H1 (cell line): ENCODE results near the gene ARHGAP10. TPM values are rescaled to one million over a fixed set of nuclear protein-coding genes. Genes with fewer than 3 reads are reported as not detected.

Source experiments
- CTCF ChIA-PET: fragments of 300-600 bp; sonication (Branson Sonifier 250); formaldehyde crosslinking; loops from one replicate; lab custom pipeline; 2021; ENCODE audit not compliant: partially characterized antibody; lab: Charles Lee
- POLR2A ChIA-PET: fragments of 300-600 bp; sonication (Branson Sonifier 250); formaldehyde crosslinking; loops from one replicate; lab custom pipeline; 2021; ENCODE audit warnings: inconsistent platforms; ENCODE audit not compliant: partially characterized antibody; lab: Charles Lee
- DNase-seq, 2 experiments: peaks; one replicate each; pipeline versions ENCODE4 v3.0.0 to v3.0.0-alpha.2; 2010 to 2022; ENCODE audit warnings: low spot score in 2 of 2, low read depth in 1 of 2, mixed read lengths in 1 of 2
- FAIRE-seq: peaks from 2 replicates; lab custom pipeline; 2011; peaks lifted over from hg19 to GRCh38; lab: Jason Lieb, UNC
- H2AFZ ChIP-seq: 2 replicates; pipeline ENCODE4 v1.8.1; 2012; ENCODE audit warnings: low read length, inconsistent platforms
- H2AK5ac ChIP-seq: 2 replicates; pipeline ENCODE4 v1.6.1; 2013; ENCODE audit warnings: low read depth, low read length
- H2BK120ac ChIP-seq: replicated peaks from 2 replicates; pipeline ENCODE3; 2013; ENCODE audit warnings: low read depth, low read length, inconsistent platforms
- H2BK12ac ChIP-seq: 2 replicates; pipeline ENCODE4 v1.6.1; 2013; ENCODE audit warnings: low read depth, low read length
- H2BK15ac ChIP-seq: 2 replicates; pipeline ENCODE4 v1.6.1; 2013; ENCODE audit warnings: low read length
- H2BK20ac ChIP-seq: 2 replicates; pipeline ENCODE4 v1.6.1; 2013; ENCODE audit warnings: low read length
- H2BK5ac ChIP-seq: 2 replicates; pipeline ENCODE4 v1.6.1; 2013; ENCODE audit warnings: low read depth, low read length
- H3K14ac ChIP-seq: 2 replicates; pipeline ENCODE4 v1.6.1; 2013; ENCODE audit warnings: inconsistent platforms; ENCODE audit not compliant: insufficient read length
- H3K18ac ChIP-seq: 2 replicates; pipeline ENCODE4 v1.6.1; 2013; ENCODE audit warnings: low read length; ENCODE audit errors: extremely low read depth
- H3K23ac ChIP-seq: 2 replicates; pipeline ENCODE4 v1.6.1; 2013; ENCODE audit warnings: inconsistent platforms; ENCODE audit not compliant: insufficient read length
- H3K23me2 ChIP-seq: 2 replicates; pipeline ENCODE4 v1.6.1; 2013; ENCODE audit warnings: low read depth, low read length
- H3K27ac ChIP-seq: 2 replicates; pipeline ENCODE4 v1.6.1; 2011; ENCODE audit warnings: low read depth, low read length, inconsistent platforms
- H3K27me3 ChIP-seq, 4 experiments: replicated peaks in 1 of 4; 1 replicate in 1 of 4; 2 replicates in 3 of 4; pipeline versions ENCODE4 v1.6.1 to v1.8.1; 2011 to 2013; ENCODE audit warnings: low read length in 3 of 4, mild to moderate bottlenecking in 3 of 4, inconsistent platforms in 2 of 4, mixed read lengths in 2 of 4, moderate library complexity in 1 of 4; ENCODE audit not compliant: control insufficient read depth in 3 of 4, insufficient read depth in 3 of 4; ENCODE audit errors: extremely low read depth in 1 of 4
- H3K36me3 ChIP-seq, 4 experiments: 2 replicates each; pipeline versions ENCODE4 v1.6.1 to v1.8.1; 2011 to 2013; ENCODE audit warnings: mild to moderate bottlenecking in 4 of 4, low read length in 3 of 4, moderate library complexity in 2 of 4, control low read depth in 1 of 4, inconsistent platforms in 1 of 4; ENCODE audit not compliant: insufficient read depth in 4 of 4, control insufficient read depth in 2 of 4
- H3K4ac ChIP-seq: replicated peaks from 2 replicates; pipeline ENCODE3; 2013; ENCODE audit warnings: low read length, low read depth, mixed read lengths, inconsistent platforms; ENCODE audit not compliant: insufficient read length
- H3K4me1 ChIP-seq, 4 experiments: replicated peaks in 1 of 4; 1 replicate in 1 of 4; 2 replicates in 3 of 4; pipeline versions ENCODE4 v1.6.1 to v1.8.1; 2011 to 2013; ENCODE audit warnings: low read length in 3 of 4, inconsistent platforms in 2 of 4, mixed read lengths in 1 of 4; ENCODE audit not compliant: insufficient read depth in 4 of 4, control insufficient read depth in 3 of 4
- H3K4me2 ChIP-seq, 2 experiments: 2 replicates each; pipeline versions ENCODE4 v1.6.1 to v1.8.1; 2011 to 2013; ENCODE audit warnings: low read depth in 2 of 2, low read length in 2 of 2, control low read depth in 1 of 2, inconsistent platforms in 1 of 2, mild to moderate bottlenecking in 1 of 2; ENCODE audit not compliant: insufficient read depth in 1 of 2
- H3K4me3 ChIP-seq, 4 experiments: fragments of 200-600, 300-600 bp in 1 of 4; sonication (generic), shearing (Covaris generic), sonication (Bioruptor Twin) in 1 of 4; 2 replicates each; pipeline versions ENCODE4 v1.5.1 to v1.8.1; 2011 to 2016; ENCODE audit warnings: low read length in 4 of 4, low read depth in 3 of 4, control low read depth in 2 of 4, inconsistent platforms in 2 of 4, mild to moderate bottlenecking in 2 of 4, mixed read lengths in 1 of 4, moderate library complexity in 1 of 4; ENCODE audit not compliant: insufficient read depth in 2 of 4; ENCODE audit errors: extremely low read depth in 1 of 4
- H3K56ac ChIP-seq: replicated peaks from 2 replicates; pipeline ENCODE3; 2013; ENCODE audit warnings: low read depth, mild to moderate bottlenecking, mixed read lengths, low read length, inconsistent platforms; ENCODE audit not compliant: insufficient read length
- H3K79me1 ChIP-seq: 2 replicates; pipeline ENCODE4 v1.6.1; 2013; ENCODE audit warnings: low read depth, low read length, control low read depth
- H3K79me2 ChIP-seq, 2 experiments: 2 replicates each; pipeline versions ENCODE4 v1.6.1 to v1.8.1; 2012 to 2013; ENCODE audit warnings: low read length in 2 of 2, mild to moderate bottlenecking in 2 of 2, inconsistent platforms in 1 of 2; ENCODE audit not compliant: insufficient read depth in 2 of 2, control insufficient read depth in 1 of 2
- H3K9ac ChIP-seq, 4 experiments: replicated peaks in 1 of 4; 1 replicate in 1 of 4; 2 replicates in 3 of 4; pipeline versions ENCODE4 v1.6.1 to v1.8.1; 2011 to 2013; ENCODE audit warnings: low read depth in 3 of 4, low read length in 3 of 4, control low read depth in 2 of 4, mild to moderate bottlenecking in 2 of 4, moderate library complexity in 2 of 4, inconsistent platforms in 1 of 4; ENCODE audit errors: extremely low read depth in 1 of 4
- H3K9me3 ChIP-seq, 2 experiments: 2 replicates each; pipeline versions ENCODE4 v1.6.1 to v1.8.1; 2012 to 2013; ENCODE audit warnings: mild to moderate bottlenecking in 2 of 2, moderate library complexity in 2 of 2, control low read depth in 1 of 2, inconsistent platforms in 1 of 2, low read depth in 1 of 2, low read length in 1 of 2, mixed read lengths in 1 of 2; ENCODE audit not compliant: insufficient read depth in 2 of 2
- H4K20me1 ChIP-seq, 2 experiments: replicated peaks in 1 of 2; 2 replicates each; pipeline versions ENCODE3 to v1.8.1; 2011 to 2013; ENCODE audit warnings: inconsistent platforms in 2 of 2, low read length in 2 of 2, mild to moderate bottlenecking in 1 of 2; ENCODE audit not compliant: insufficient read depth in 2 of 2, control insufficient read depth in 1 of 2
- H4K5ac ChIP-seq: 2 replicates; pipeline ENCODE4 v1.6.1; 2013; ENCODE audit warnings: low read length, low read depth, mixed read lengths, inconsistent platforms; ENCODE audit not compliant: insufficient read length
- H4K8ac ChIP-seq: 2 replicates; pipeline ENCODE4 v1.8.0; 2013; ENCODE audit warnings: mild to moderate bottlenecking, moderate library complexity, low read length, inconsistent platforms; ENCODE audit not compliant: insufficient read depth; ENCODE audit errors: extremely low read depth
- H4K91ac ChIP-seq: replicated peaks from 2 replicates; pipeline ENCODE3; 2013; ENCODE audit warnings: low read length, mixed read lengths, inconsistent platforms; ENCODE audit not compliant: insufficient read length
- CBX5 ChIP-seq: fragments of 300-800, 300-1000 bp; sonication (generic); IDR thresholded peaks from 2 replicates; pipeline ENCODE4 v1.7.1; 2016; ENCODE audit warnings: antibody characterized with exemption, low read length, low read depth
- EP300 ChIP-seq, 2 experiments: IDR thresholded peaks; 1 replicate in 1 of 2; 2 replicates in 1 of 2; pipeline ENCODE4 v1.6.1; 2011 to 2012; ENCODE audit warnings: low read depth in 2 of 2, low read length in 2 of 2, mild to moderate bottlenecking in 2 of 2, borderline replicate concordance in 1 of 2, inconsistent platforms in 1 of 2, moderate library complexity in 1 of 2
- KDM4A ChIP-seq: IDR thresholded peaks from one replicate; pipeline ENCODE4 v1.7.1; 2012; ENCODE audit warnings: low read depth, mild to moderate bottlenecking, moderate library complexity, low read length, inconsistent platforms; ENCODE audit not compliant: severe bottlenecking
- PHF8 ChIP-seq: fragments of 200-600 bp; sonication (generic); conservative IDR thresholded peaks from 2 replicates; pipeline ENCODE4 v1.7.1; 2012; ENCODE audit warnings: low read depth, mild to moderate bottlenecking, inconsistent platforms, low read length, moderate library complexity
- POLR2AphosphoS5 ChIP-seq: IDR thresholded peaks from 2 replicates; pipeline ENCODE4 v1.6.1; 2011; ENCODE audit warnings: low read depth, low read length
- RBBP5 ChIP-seq: IDR thresholded peaks from 2 replicates; pipeline ENCODE4 v1.7.1; 2012; ENCODE audit warnings: low read depth, mild to moderate bottlenecking, inconsistent platforms, low read length, moderate library complexity, borderline replicate concordance
- RFX5 ChIP-seq: IDR thresholded peaks from 2 replicates; pipeline ENCODE4 v1.6.1; 2011; ENCODE audit warnings: low read depth, low read length, improper control_type of control experiment, borderline replicate concordance
- RXRA ChIP-seq: IDR thresholded peaks from 2 replicates; pipeline ENCODE4 v1.6.1; 2011; ENCODE audit warnings: low read depth, mild to moderate bottlenecking, low read length, moderate library complexity; ENCODE audit not compliant: insufficient read depth
- SAP30 ChIP-seq: fragments of 300-600 bp; sonication (generic); IDR thresholded peaks from 2 replicates; pipeline ENCODE4 v1.7.1; 2012; ENCODE audit warnings: low read length, moderate library complexity, mild to moderate bottlenecking, inconsistent platforms; ENCODE audit not compliant: insufficient read depth, insufficient replicate concordance
- SRF ChIP-seq: IDR thresholded peaks from 2 replicates; pipeline ENCODE4 v1.6.1; 2011; ENCODE audit warnings: mild to moderate bottlenecking, low read depth, low read length, moderate library complexity
- SUZ12 ChIP-seq: fragments of 200-600 bp; sonication (generic); IDR thresholded peaks from 2 replicates; pipeline ENCODE4 v1.6.1; 2012; ENCODE audit warnings: mild to moderate bottlenecking, inconsistent platforms, low read length, moderate library complexity, mixed read lengths
- WGBS, 2 experiments: shearing (Covaris generic) in 1 of 2; methylation state at CpG; one replicate each; pipeline versions ENCODE4 v1.1.6 to v1.1.7; 2013 to 2015; ENCODE audit warnings: low lambda C conversion rate in 2 of 2, mixed read lengths in 2 of 2, inconsistent platforms in 1 of 2, low coverage in 1 of 2, missing lambda C conversion rate in 1 of 2; ENCODE audit not compliant: insufficient replicate concordance in 2 of 2, insufficient coverage in 1 of 2, insufficient read length in 1 of 2; ENCODE audit errors: extremely low coverage in 1 of 2, missing lambda C conversion rate in 1 of 2; 5-methylcytosine and 5-hydroxymethylcytosine counted together
- polyA plus RNA-seq, 7 experiments: library from polyadenylated mRNA; depleted of rRNA in 3 of 7; stranded (reverse) in 5 of 7; unstranded in 2 of 7; fragments of >200 nt in 5 of 7; fragments of 200-250 nt in 2 of 7; gene quantifications; 1 replicate in 5 of 7; 2 replicates in 1 of 7; 4 replicates in 1 of 7; pipeline versions ENCODE4 v1.2.1 to v1.2.3, GENCODE V29; 2011 to 2013; ENCODE audit warnings: missing spikeins in 2 of 7, mixed read lengths in 2 of 7
- total RNA-seq: library from RNA; stranded (reverse); fragmentation: NEBNext Ultra II Directional; extraction: Animal tissue kit (Norgen Biotek cat#: 25700); gene quantifications from 2 replicates; pipeline ENCODE4 v1.2.1, GENCODE V29; 2021

Gene ARHGAP10
- total and polyA plus RNA-seq, 2 of the 8 experiments (the other 6 are each of a cell fraction or from before 2014, with no cell fraction given), result 3.7 to 6.1 TPM

GRCh38 chr4:148015468-148015867 is 283.6 kb downstream of the ARHGAP10 start:
- no peaks in the 10 kb centered on the region for H3K36me3 ChIP-seq
- no peaks in the 10 kb centered on the region for H3K27me3 ChIP-seq
- H3K56ac ChIP-seq, result no peak overlapping the region
- no peak overlapping the region for H4K91ac ChIP-seq
- no peak overlapping the region for H4K8ac ChIP-seq
- H4K5ac ChIP-seq, result no peak overlapping the region
- H3K27ac ChIP-seq, result no peak overlapping the region
- no peak overlapping the region for H2BK15ac ChIP-seq
- no peak overlapping the region for H2BK12ac ChIP-seq
- H3K79me2 ChIP-seq, result no peaks in the 10 kb centered on the region
- H3K79me1 ChIP-seq, result no peaks in the 10 kb centered on the region
- CTCF ChIA-PET, result interaction anchor here (1.0 to 2.8 kb wide), 2 partner anchors 30 to 31 kb away, joined by 3 to 11 read pairs; no protein-coding TSS in a partner anchor
- H3K9ac ChIP-seq, result no peak overlapping the region
- H3K14ac ChIP-seq, result no peak overlapping the region
- POLR2A ChIA-PET, result no interaction called here
- no peak for TF ChIP-seq RBBP5
- TF ChIP-seq SRF, result no peak
- no peak for TF ChIP-seq POLR2AphosphoS5
- no peak for TF ChIP-seq SUZ12
- TF ChIP-seq PHF8, result no peak
- no peak for TF ChIP-seq SAP30
- TF ChIP-seq RFX5, result no peak
- TF ChIP-seq RXRA, result no peak
- TF ChIP-seq CBX5, result no peak
- TF ChIP-seq EP300 (IDR thresholded peaks at IDR 0.05; ENCODE audit: borderline replicate concordance in 1 of 2, low read depth in 2 of 2, low read length in 2 of 2), result no peak
- TF ChIP-seq KDM4A, result no peak
- no peak overlapping the region for H2BK20ac ChIP-seq
- no peak overlapping the region for H3K23ac ChIP-seq
- 89% methylated on average over 8 of the region's 8 CpGs; no CpG with 5 or more reads in 1 of the 2 experiments for WGBS, 2 experiments
- H3K4me3 ChIP-seq, result no peak overlapping the region
- H3K4me1 ChIP-seq, result 0 out of 7 replicates have a peak, but pooled peaks cover 0 to 3% (median 0%) of the 10 kb centered on the region in 4 experiments
- H3K4ac ChIP-seq, result no peak overlapping the region
- no peaks in the 10 kb centered on the region for H4K20me1 ChIP-seq
- H3K18ac ChIP-seq, result no peak overlapping the region
- H2BK5ac ChIP-seq, result no peak overlapping the region
- no peaks in the 10 kb centered on the region for H3K9me3 ChIP-seq
- H3K23me2 ChIP-seq, result no peaks in the 10 kb centered on the region
- H2BK120ac ChIP-seq, result no peak overlapping the region
- H2AFZ ChIP-seq, result no peak overlapping the region
- DNase-seq (no peak), FAIRE-seq (no peak)
- no peak overlapping the region for H2AK5ac ChIP-seq
- no peak overlapping the region for H3K4me2 ChIP-seq
